Adipocyte (in vitro differentiated cells): Measurements from ENCODE around the gene DLD.
"Not testable (repeated sequence)": the region's sequence is repeated elsewhere in the genome, so short reads cannot be mapped to it uniquely, and the experiment has no call there.

ENCODE experiments used
- DNase-seq: peaks from one replicate; pipeline ENCODE4 v3.0.0-alpha.2; 2015; ENCODE audit warnings: low read depth
- H3K27me3 ChIP-seq: replicated peaks from 2 replicates; pipeline ENCODE4 v1.7.0; 2013; ENCODE audit warnings: mild to moderate bottlenecking, low read length, moderate library complexity; ENCODE audit not compliant: control insufficient read depth, insufficient read depth
- H3K36me3 ChIP-seq: 2 replicates; pipeline ENCODE4 v1.7.0; 2013; ENCODE audit warnings: low read length, mild to moderate bottlenecking, moderate library complexity; ENCODE audit not compliant: control insufficient read depth, insufficient read depth, severe bottlenecking
- H3K4me1 ChIP-seq: 2 replicates; pipeline ENCODE4 v1.7.0; 2013; ENCODE audit warnings: mild to moderate bottlenecking, low read length, moderate library complexity; ENCODE audit not compliant: control insufficient read depth, insufficient read depth
- H3K4me3 ChIP-seq: 2 replicates; pipeline ENCODE4 v1.7.0; 2013; ENCODE audit warnings: mild to moderate bottlenecking, low read length, moderate library complexity
- H3K9ac ChIP-seq: 2 replicates; pipeline ENCODE4 v1.7.0; 2013; ENCODE audit warnings: mild to moderate bottlenecking, low read length, moderate library complexity
- H3K9me3 ChIP-seq: 2 replicates; pipeline ENCODE4 v1.7.0; 2013; ENCODE audit warnings: mild to moderate bottlenecking, low read length, moderate library complexity; ENCODE audit not compliant: control insufficient read depth

DLD gene

DNA sequence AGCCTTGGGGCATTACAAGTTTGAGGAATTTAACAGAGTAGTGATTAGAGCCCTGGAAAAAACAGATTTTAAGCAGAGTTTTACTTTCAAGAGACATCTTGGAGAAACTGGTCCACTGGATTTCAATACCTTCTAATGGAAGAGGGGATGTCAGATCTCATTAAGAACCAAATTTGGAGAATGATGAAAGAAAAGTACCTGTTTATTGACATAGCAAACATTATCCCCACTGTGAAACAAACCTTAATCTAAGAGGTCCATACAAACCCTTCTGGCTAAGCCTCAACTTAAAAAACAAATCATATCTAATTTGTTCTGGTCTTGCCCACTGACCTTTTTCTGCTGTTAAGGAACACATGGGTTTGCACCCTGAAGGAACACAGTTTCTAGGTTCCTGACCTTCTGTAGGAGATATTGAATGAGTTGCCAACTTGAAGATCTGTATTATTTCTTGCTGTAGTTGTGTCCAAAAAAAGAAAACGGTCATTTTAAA is 58.5 kb downstream of the DLD start:
- H3K9ac ChIP-seq: peak overlapping the region; percentile 78
- peaks cover 83% of the 10 kb centered on the region for H3K4me1 ChIP-seq
- H3K27me3 ChIP-seq: no peaks in the 10 kb centered on the region
- no peaks in the 10 kb centered on the region for H3K9me3 ChIP-seq
- H3K36me3 ChIP-seq: peaks cover 74% of the 10 kb centered on the region
- H3K4me3 ChIP-seq: peak overlapping the region; percentile 31
- DNase-seq: no peak

DNA sequence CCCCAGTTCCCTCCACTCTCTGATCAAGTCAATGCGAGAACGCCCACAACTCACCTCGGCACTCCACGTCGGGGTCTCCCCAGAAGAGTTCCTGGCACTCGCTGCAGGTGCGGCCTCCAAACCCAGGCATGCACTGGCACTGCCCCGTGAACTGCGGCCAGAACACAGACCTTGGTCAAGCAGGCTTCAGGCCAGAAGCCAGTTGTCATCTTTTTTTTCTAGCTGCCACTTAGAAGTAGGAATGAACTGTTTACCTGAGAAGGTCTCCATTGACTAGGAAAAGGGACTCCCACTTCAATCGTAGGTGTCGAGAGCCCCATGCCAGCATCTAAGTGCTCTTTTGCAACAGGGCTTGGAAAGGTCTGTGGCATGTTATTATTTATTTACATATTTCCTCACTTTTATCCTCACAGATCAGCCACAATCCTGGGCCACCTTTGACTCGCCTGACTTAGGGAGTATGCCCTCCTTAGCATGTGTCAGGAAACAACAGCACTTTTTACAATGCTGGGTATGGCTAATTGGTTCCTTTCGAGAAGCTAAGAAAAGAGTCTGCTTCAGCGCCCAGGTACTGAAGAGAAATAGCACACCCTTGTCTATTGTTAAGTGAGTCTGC is 60.3 kb downstream of the DLD start:
- Histone ChIP-seq H3K9me3 (no peaks in the 10 kb centered on the region), H3K27me3 (no peaks in the 10 kb centered on the region), H3K4me1 (peaks cover 67% of the 10 kb centered on the region), H3K4me3 (no peak overlapping the region), H3K9ac (no peak overlapping the region), H3K36me3 (peaks cover 74% of the 10 kb centered on the region)
- no peak for DNase-seq

DNA sequence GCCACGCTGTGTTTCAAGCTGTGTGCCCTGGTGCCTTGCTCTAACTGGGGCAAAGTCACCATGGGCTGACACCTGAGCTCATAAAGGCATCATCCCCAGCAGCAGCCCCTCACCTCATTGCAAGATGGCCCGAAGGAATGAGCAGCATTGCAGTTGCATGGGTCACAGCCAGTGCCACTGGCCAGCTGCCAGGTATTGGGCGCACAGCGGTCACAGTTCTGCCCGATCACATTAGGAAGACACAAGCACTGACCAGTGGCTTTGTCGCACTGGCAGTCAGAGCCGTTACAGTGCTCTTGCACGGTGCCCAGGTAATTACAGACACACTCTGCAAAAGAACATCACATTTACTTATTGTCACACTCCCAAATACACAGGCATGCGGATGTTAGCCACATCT is 60.9 kb downstream of the DLD start:
- H3K9me3 ChIP-seq: no peaks in the 10 kb centered on the region
- DNase-seq: no peak
- peaks cover 80% of the 10 kb centered on the region for H3K36me3 ChIP-seq
- no peak overlapping the region for H3K9ac ChIP-seq
- H3K27me3 ChIP-seq: no peaks in the 10 kb centered on the region
- peaks cover 67% of the 10 kb centered on the region for H3K4me1 ChIP-seq
- H3K4me3 ChIP-seq: no peak overlapping the region

- Histone ChIP-seq H3K9ac (peak overlapping the region; percentile 27), H3K36me3 (peaks cover 74% of the 10 kb centered on the region), H3K4me1 (peaks cover 66% of the 10 kb centered on the region), H3K27me3 (no peaks in the 10 kb centered on the region), H3K4me3 (no peak overlapping the region), H3K9me3 (no peaks in the 10 kb centered on the region)
- DNase-seq: no peak
Measured at GRCh38 chr7:107953265-107953923, 62.4 kb downstream of the DLD start.

- no peak for DNase-seq
- Histone ChIP-seq H3K4me1 (peaks cover 65% of the 10 kb centered on the region), H3K9ac (peak overlapping the region; percentile 27), H3K4me3 (no peak overlapping the region), H3K27me3 (no peaks in the 10 kb centered on the region), H3K9me3 (no peaks in the 10 kb centered on the region), H3K36me3 (peaks cover 72% of the 10 kb centered on the region)
Measured at GRCh38 chr7:107953924-107954303, 62.9 kb downstream of the DLD start.

- DNase-seq: no peak
- Histone ChIP-seq H3K9ac (no peak overlapping the region), H3K4me3 (no peak overlapping the region), H3K36me3 (peaks cover 83% of the 10 kb centered on the region), H3K9me3 (no peaks in the 10 kb centered on the region), H3K4me1 (peaks cover 64% of the 10 kb centered on the region), H3K27me3 (no peaks in the 10 kb centered on the region)
Measured at GRCh38 chr7:107955394-107955793, 64.4 kb downstream of the DLD start.

DNA sequence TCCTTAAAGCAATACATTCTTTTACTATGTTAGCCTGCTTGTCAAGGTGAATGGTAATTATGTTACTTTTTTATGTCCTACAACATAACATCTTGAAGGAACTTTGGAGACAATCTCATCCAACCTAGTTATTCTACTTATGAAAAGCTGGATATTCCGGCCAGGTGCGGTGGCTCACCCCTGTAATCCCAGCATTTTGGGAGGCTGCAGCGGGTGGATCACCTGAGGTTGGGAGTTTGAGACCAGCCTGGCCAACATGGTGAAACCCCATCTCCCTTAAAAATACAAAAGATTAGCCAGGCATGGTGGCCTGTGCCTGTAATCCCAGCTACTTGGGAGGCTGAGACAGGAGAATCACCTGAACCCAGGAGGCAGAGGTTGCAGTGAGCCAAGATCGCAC is 66.0 kb downstream of the DLD start:
- Histone ChIP-seq H3K4me1 (peaks cover 72% of the 10 kb centered on the region), H3K36me3 (peaks cover 83% of the 10 kb centered on the region), H3K9ac (peak overlapping the region; percentile 85)
- H3K4me3 ChIP-seq, H3K9me3 ChIP-seq, H3K27me3 ChIP-seq, DNase-seq: not testable (repeated sequence)

- Histone ChIP-seq H3K27me3 (no peaks in the 10 kb centered on the region), H3K36me3 (peaks cover 81% of the 10 kb centered on the region), H3K9me3 (no peaks in the 10 kb centered on the region), H3K4me3 (no peak overlapping the region), H3K4me1 (peaks cover 69% of the 10 kb centered on the region), H3K9ac (peak overlapping the region; percentile 85)
- no peak for DNase-seq
Measured at GRCh38 chr7:107957436-107957835, 66.5 kb downstream of the DLD start.

DNA sequence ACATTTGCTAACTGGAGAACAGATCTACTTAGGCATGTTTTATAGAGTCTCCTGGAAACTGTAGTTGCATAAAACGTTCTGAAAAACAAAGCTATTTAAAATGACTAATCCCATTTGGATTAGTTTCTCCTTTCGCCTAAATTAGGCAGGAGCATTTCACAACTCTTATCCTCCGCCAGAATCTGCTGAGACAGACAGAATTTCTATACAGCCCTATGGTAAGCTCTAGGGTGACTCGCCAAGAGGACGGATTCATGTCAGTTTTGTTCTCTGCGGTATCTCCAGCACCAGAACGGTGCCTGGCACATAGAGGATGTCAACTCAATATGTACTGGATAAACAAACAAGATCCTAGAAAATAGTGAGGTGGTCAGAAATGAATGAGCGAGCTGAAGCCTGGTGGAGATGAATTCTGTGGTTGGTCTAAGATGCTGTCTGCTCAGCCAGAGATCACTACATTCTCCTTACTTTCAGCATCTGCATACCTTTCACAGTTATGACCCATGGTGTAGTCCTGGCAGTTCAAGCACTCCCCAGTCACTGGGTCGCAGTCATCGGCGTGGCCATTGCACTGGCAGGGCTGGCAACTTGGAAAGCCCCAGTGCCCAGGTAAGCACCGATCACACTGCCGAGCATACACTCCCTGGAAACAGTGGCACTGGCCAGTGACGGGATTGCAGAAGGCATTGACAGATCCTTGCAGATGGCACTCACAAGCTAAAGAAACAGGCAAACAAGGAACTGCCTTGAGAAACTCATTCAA is 68.0 kb downstream of the DLD start:
- DNase-seq: peak; percentile 78
- Histone ChIP-seq H3K9me3 (no peaks in the 10 kb centered on the region), H3K4me1 (peaks cover 56% of the 10 kb centered on the region), H3K4me3 (peak overlapping the region; percentile 9), H3K27me3 (no peaks in the 10 kb centered on the region), H3K9ac (peak overlapping the region; percentile 85), H3K36me3 (peaks cover 81% of the 10 kb centered on the region)

DNA sequence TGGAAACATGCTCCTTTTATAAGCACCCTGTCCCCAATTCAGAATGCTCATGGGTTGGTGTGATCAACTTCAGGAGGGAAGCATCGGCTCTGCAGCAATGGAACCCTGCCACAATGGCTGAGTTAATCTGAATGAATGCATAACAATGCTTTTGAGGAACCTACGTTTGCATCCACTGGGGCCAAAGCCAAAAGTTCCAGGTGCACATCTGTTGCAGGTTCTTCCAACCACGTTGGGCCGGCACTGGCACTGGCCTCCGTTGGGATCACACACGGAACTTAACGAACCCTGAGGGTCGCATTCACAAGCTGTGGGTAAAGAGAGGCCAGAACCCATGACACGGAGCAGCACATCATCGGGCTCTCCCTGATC is 68.5 kb downstream of the DLD start:
- Histone ChIP-seq H3K4me1 (peaks cover 54% of the 10 kb centered on the region), H3K4me3 (no peak overlapping the region), H3K9ac (peak overlapping the region; percentile 59), H3K36me3 (peaks cover 83% of the 10 kb centered on the region), H3K9me3 (no peaks in the 10 kb centered on the region), H3K27me3 (no peaks in the 10 kb centered on the region)
- no peak for DNase-seq

GRCh38 chr7:107960272-107960671 is 69.3 kb downstream of the DLD start:
- Histone ChIP-seq H3K36me3 (peaks cover 82% of the 10 kb centered on the region), H3K9me3 (no peaks in the 10 kb centered on the region), H3K9ac (peak overlapping the region; percentile 39), H3K4me3 (no peak overlapping the region), H3K4me1 (peaks cover 54% of the 10 kb centered on the region), H3K27me3 (no peaks in the 10 kb centered on the region)
- DNase-seq: no peak
